Measurements from ENCODE around the gene TMEM117.

DNA sequence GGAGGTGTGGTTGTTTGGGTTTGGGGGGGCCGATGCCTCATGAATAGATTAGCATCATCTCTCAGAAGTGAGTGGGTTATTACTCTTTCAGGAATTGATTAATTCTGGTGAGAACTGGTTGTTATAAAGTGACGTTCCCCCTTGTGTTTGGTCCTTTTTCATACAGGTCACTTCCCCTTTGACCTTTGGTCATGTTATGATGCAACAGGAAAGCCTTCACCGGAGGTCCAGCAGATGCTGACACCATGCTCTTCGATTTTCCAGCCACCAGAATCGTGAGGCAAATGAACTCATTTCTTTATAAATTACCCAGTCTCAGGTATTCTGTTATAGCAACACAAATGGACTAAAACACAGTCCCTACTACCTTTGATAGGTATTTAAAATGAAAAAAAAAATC lies 600.9 kb downstream of the TMEM117 start:
- TF ChIP-seq, protein P1, sequence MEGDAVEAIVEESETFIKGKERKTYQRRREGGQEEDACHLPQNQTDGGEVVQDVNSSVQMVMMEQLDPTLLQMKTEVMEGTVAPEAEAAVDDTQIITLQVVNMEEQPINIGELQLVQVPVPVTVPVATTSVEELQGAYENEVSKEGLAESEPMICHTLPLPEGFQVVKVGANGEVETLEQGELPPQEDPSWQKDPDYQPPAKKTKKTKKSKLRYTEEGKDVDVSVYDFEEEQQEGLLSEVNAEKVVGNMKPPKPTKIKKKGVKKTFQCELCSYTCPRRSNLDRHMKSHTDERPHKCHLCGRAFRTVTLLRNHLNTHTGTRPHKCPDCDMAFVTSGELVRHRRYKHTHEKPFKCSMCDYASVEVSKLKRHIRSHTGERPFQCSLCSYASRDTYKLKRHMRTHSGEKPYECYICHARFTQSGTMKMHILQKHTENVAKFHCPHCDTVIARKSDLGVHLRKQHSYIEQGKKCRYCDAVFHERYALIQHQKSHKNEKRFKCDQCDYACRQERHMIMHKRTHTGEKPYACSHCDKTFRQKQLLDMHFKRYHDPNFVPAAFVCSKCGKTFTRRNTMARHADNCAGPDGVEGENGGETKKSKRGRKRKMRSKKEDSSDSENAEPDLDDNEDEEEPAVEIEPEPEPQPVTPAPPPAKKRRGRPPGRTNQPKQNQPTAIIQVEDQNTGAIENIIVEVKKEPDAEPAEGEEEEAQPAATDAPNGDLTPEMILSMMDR (IDR thresholded peaks at IDR 0.05) = no peak
- TF ChIP-seq EP300 (IDR thresholded peaks at IDR 0.05) (no peak), POLR2A (IDR thresholded peaks at IDR 0.05) (no peak)

Data from sigmoid colon (tissue), 4 donors.